Urinary bladder (tissue), 4 donors: ENCODE measurements around the gene KRT35. TPM values are rescaled to one million over a fixed set of nuclear protein-coding genes. Genes with fewer than 3 reads are reported as not detected.

Source experiments
- DNase-seq: peaks from one replicate; pipeline ENCODE4 v3.0.0-alpha.2; 2015; ENCODE audit errors: extremely low spot score
- H3K27ac ChIP-seq: one replicate; pipeline ENCODE4 v1.5.1; 2013; ENCODE audit warnings: low read depth, mild to moderate bottlenecking, moderate library complexity
- H3K36me3 ChIP-seq: one replicate; pipeline ENCODE4 v1.6.1; 2013; ENCODE audit warnings: mild to moderate bottlenecking, moderate library complexity; ENCODE audit not compliant: insufficient read depth
- H3K4me1 ChIP-seq: one replicate; pipeline ENCODE4 v1.6.1; 2013; ENCODE audit warnings: mild to moderate bottlenecking, moderate library complexity; ENCODE audit not compliant: insufficient read depth
- H3K4me3 ChIP-seq: one replicate; pipeline ENCODE4 v1.5.1; 2013; ENCODE audit warnings: low read depth, low read length
- WGBS: extraction: QIAGEN DNeasy Blood & Tissue Kit; methylation state at CpG from one replicate; pipeline ENCODE4 v1.1.7; 2013; 5-methylcytosine and 5-hydroxymethylcytosine counted together
- polyA plus RNA-seq: library from polyadenylated mRNA; stranded (reverse); fragments of 200-250 nt; gene quantifications from one replicate; pipeline ENCODE4 v1.2.3, GENCODE V29; 2013
- total RNA-seq: library from RNA; depleted of rRNA; stranded (reverse); fragments of >200 nt; gene quantifications from one replicate; pipeline ENCODE4 v1.2.3, GENCODE V29; 2014
- donor health status: healthy with polysubstance abuse.
- donor health status: healthy.

Gene KRT35
- total and polyA plus RNA-seq, 2 donors = not detected

GRCh38 chr17:41489531-41489930, 8.6 kb upstream of the KRT35 start, which contains the start of gene KRT36:
KRT36 (minus strand) TSS chr17:41489910; CDS start chr17:41489864, 46 bp downstream.
- no peak for DNase-seq
- no peaks in the 10 kb centered on the region for H3K4me1 ChIP-seq
- H3K27ac ChIP-seq = no peak within 1 kb of the TSS
- 93% methylated on average over 12 of the region's 12 CpGs for WGBS
- no peaks in the 10 kb centered on the region for H3K36me3 ChIP-seq
- H3K4me3 ChIP-seq = no peak within 1 kb of the TSS

- Histone ChIP-seq H3K4me3 (no peak overlapping the region), H3K4me1 (no peaks in the 10 kb centered on the region), H3K36me3 (no peaks in the 10 kb centered on the region), H3K27ac (no peak overlapping the region)
- no peak for DNase-seq
- WGBS = 69% methylated on average over 29 of the region's 29 CpGs
Observed at GRCh38 chr17:41486809-41487530, 6.0 kb upstream of the KRT35 start.

GRCh38 chr17:41486316-41486715, 5.4 kb upstream of the KRT35 start:
- no peak overlapping the region for H3K4me3 ChIP-seq
- H3K27ac ChIP-seq = no peak overlapping the region
- no peak for DNase-seq
- H3K4me1 ChIP-seq = no peaks in the 10 kb centered on the region
- no peaks in the 10 kb centered on the region for H3K36me3 ChIP-seq
- 91% methylated on average over 13 of the region's 13 CpGs for WGBS

- H3K36me3 ChIP-seq = no peaks in the 10 kb centered on the region
- 87% methylated on average over 8 of the region's 8 CpGs for WGBS
- DNase-seq = no peak
Observed at GRCh38 chr17:41484920-41485904, 4.3 kb upstream of the KRT35 start.

GRCh38 chr17:41483991-41484826, 3.3 kb upstream of the KRT35 start:
- no peak for DNase-seq
- Histone ChIP-seq H3K36me3 (no peaks in the 10 kb centered on the region), H3K4me3 (no peak overlapping the region), H3K4me1 (no peaks in the 10 kb centered on the region), H3K27ac (no peak overlapping the region)
- WGBS = 54% methylated on average over 7 of the region's 7 CpGs

More at GRCh38 chr17:41484920-41485904, 4.3 kb upstream of the KRT35 start:
- H3K4me3 ChIP-seq = no peak overlapping the region
- no peaks in the 10 kb centered on the region for H3K4me1 ChIP-seq
- no peak overlapping the region for H3K27ac ChIP-seq

GRCh38 chr17:41483531-41483930, 2.6 kb upstream of the KRT35 start:
- WGBS = 39% methylated on average over 9 of the region's 9 CpGs

GRCh38 chr17:41480581-41480980, 370 bp downstream of the KRT35 start:
- no peak for DNase-seq
- no peak overlapping the region for H3K27ac ChIP-seq
- no peaks in the 10 kb centered on the region for H3K4me1 ChIP-seq
- 96% methylated on average over 10 of the region's 10 CpGs for WGBS
- no peaks in the 10 kb centered on the region for H3K36me3 ChIP-seq
- no peak overlapping the region for H3K4me3 ChIP-seq

More at GRCh38 chr17:41483531-41483930, 2.6 kb upstream of the KRT35 start:
- Histone ChIP-seq H3K36me3 (no peaks in the 10 kb centered on the region), H3K4me3 (no peak overlapping the region), H3K27ac (no peak overlapping the region), H3K4me1 (no peaks in the 10 kb centered on the region)
- no peak for DNase-seq

- 46% methylated on average over 2 of the region's 2 CpGs for WGBS
- Histone ChIP-seq H3K4me1 (no peaks in the 10 kb centered on the region), H3K4me3 (no peak overlapping the region), H3K36me3 (no peaks in the 10 kb centered on the region), H3K27ac (no peak overlapping the region)
- no peak for DNase-seq
Observed at GRCh38 chr17:41480136-41480535, 815 bp downstream of the KRT35 start.

GRCh38 chr17:41478237-41478636, 2.7 kb downstream of the KRT35 start:
- no peaks in the 10 kb centered on the region for H3K4me1 ChIP-seq
- H3K36me3 ChIP-seq = no peaks in the 10 kb centered on the region
- DNase-seq = no peak
- no peak overlapping the region for H3K27ac ChIP-seq
- no peak overlapping the region for H3K4me3 ChIP-seq
- WGBS = 85% methylated on average over 8 of the region's 8 CpGs

GRCh38 chr17:41476866-41477815, 3.8 kb downstream of the KRT35 start:
- 91% methylated on average over 22 of the region's 22 CpGs for WGBS
- Histone ChIP-seq H3K4me1 (no peaks in the 10 kb centered on the region), H3K36me3 (no peaks in the 10 kb centered on the region), H3K27ac (no peak overlapping the region), H3K4me3 (no peak overlapping the region)
- no peak for DNase-seq

- no peak overlapping the region for H3K4me3 ChIP-seq
- 98% methylated on average over 4 of the region's 4 CpGs for whole genome bisulfite sequencing
- H3K4me1 ChIP-seq = no peaks in the 10 kb centered on the region
- H3K36me3 ChIP-seq = no peaks in the 10 kb centered on the region
- no peak for DNase-seq
- no peak overlapping the region for H3K27ac ChIP-seq
Observed at GRCh38 chr17:41475421-41475820, 5.5 kb downstream of the KRT35 start.

- no peak for DNase-seq
- 61% methylated on average over 8 of the region's 8 CpGs for WGBS
- Histone ChIP-seq H3K4me1 (no peaks in the 10 kb centered on the region), H3K4me3 (no peak overlapping the region), H3K27ac (no peak overlapping the region), H3K36me3 (no peaks in the 10 kb centered on the region)
Observed at GRCh38 chr17:41474863-41475262, 6.1 kb downstream of the KRT35 start.
